A549 (cell line): Measurements from ENCODE around the gene MYPOP. TPM values are rescaled to one million over a fixed set of nuclear protein-coding genes. Genes with fewer than 3 reads are reported as not detected.

Experiments
- ATAC-seq, 2 experiments: fragments of 200-7000 bp in 1 of 2; fragments of >200 bp in 1 of 2; cut with Nextera tagmentation in 1 of 2; cut with Tn5 transposase in 1 of 2; 3 replicates each; pipeline versions ENCODE4 v1.8.0 to v1.9.1; 2018 to 2020; ENCODE audit warnings: mild to moderate bottlenecking in 1 of 2, moderate library complexity in 1 of 2
- CTCF ChIA-PET: fragments of 300-600 bp; sonication (Branson Sonifier 250); formaldehyde crosslinking; extraction: SDS; loops from one replicate; lab custom pipeline; 2021; ENCODE audit warnings: antibody characterized with exemption, inconsistent platforms; lab: Yijun Ruan, JAX
- POLR2A ChIA-PET: fragments of 350-600 bp; formaldehyde crosslinking; extraction: SDS; loops from one replicate; lab custom pipeline; 2021; ENCODE audit warnings: antibody characterized with exemption, inconsistent platforms; lab: Yijun Ruan, JAX
- DNase-seq, 2 experiments: peaks; one replicate each; pipeline versions ENCODE4 v3.0.0 to v3.0.0-alpha.2; 2011 to 2016; ENCODE audit warnings: low read depth in 1 of 2, low spot score in 1 of 2
- FAIRE-seq: peaks from 2 replicates; lab custom pipeline; 2011; peaks lifted over from hg19 to GRCh38; lab: Jason Lieb, UNC
- H3K27ac ChIP-seq, 2 experiments: fragments of >200 bp; sonication (Bioruptor Twin); formaldehyde crosslinking; 3 replicates each; pipeline ENCODE4 v1.5.1; 2016 to 2017
- H3K4me1 ChIP-seq: fragments of >200 bp; sonication (Bioruptor Twin); formaldehyde crosslinking; 3 replicates; pipeline ENCODE4 v1.6.1; 2016
- H3K4me2 ChIP-seq: fragments of >200 bp; sonication (Bioruptor Twin); formaldehyde crosslinking; 3 replicates; pipeline ENCODE4 v1.6.1; 2016
- H3K4me3 ChIP-seq: fragments of >200 bp; sonication (Bioruptor Twin); formaldehyde crosslinking; 3 replicates; pipeline ENCODE4 v1.5.1; 2016
- H3K9me3 ChIP-seq: fragments of >200 bp; sonication (Bioruptor Twin); formaldehyde crosslinking; 3 replicates; pipeline ENCODE4 v1.6.1; 2016
- BHLHE40 ChIP-seq: IDR thresholded peaks from 2 replicates; pipeline ENCODE4 v1.6.1; 2012; ENCODE audit warnings: low read depth, low read length, inconsistent platforms
- CHD2 ChIP-seq: fragments of 150-350 bp; IDR thresholded peaks from 2 replicates; pipeline ENCODE4 v1.6.1; 2014; ENCODE audit warnings: low read length; ENCODE audit not compliant: partially characterized antibody
- EHF ChIP-seq: fragments of 250-450 bp; sonication (Bioruptor Pico); IDR thresholded peaks from 2 replicates; pipeline ENCODE4 v1.5.0; 2020; ENCODE audit warnings: mild to moderate bottlenecking
- EHMT2 ChIP-seq: fragments of 200-600 bp; sonication (generic); IDR thresholded peaks from 2 replicates; pipeline ENCODE4 v1.6.1; 2016; ENCODE audit warnings: antibody characterized with exemption, low read depth, mild to moderate bottlenecking, moderate library complexity
- ESRRA ChIP-seq: fragments of 150-350 bp; IDR thresholded peaks from 2 replicates; pipeline ENCODE4 v1.6.1; 2014; ENCODE audit warnings: mild to moderate bottlenecking, low read length, borderline replicate concordance
- FOSB ChIP-seq: fragments of 250-450 bp; sonication (Bioruptor Pico); IDR thresholded peaks from 2 replicates; pipeline ENCODE4 v1.5.0; 2020; ENCODE audit warnings: mild to moderate bottlenecking, moderate library complexity
- FOSL2 ChIP-seq, 2 experiments: fragments of 450-650 bp in 1 of 2; fragments of >200 bp in 1 of 2; sonication (Bioruptor Twin) in 1 of 2; formaldehyde crosslinking; IDR thresholded peaks; 2 replicates each; pipeline versions ENCODE4 v1.5.0 to v1.6.1; 2016 to 2020; ENCODE audit warnings: mild to moderate bottlenecking in 1 of 2, moderate library complexity in 1 of 2
- FOXS1 ChIP-seq: fragments of 250-450 bp; sonication (Bioruptor Pico); IDR thresholded peaks from 2 replicates; pipeline ENCODE4 v1.5.0; 2020; ENCODE audit warnings: mild to moderate bottlenecking, moderate library complexity
- HDAC2 ChIP-seq: fragments of 200-600 bp; sonication (generic); IDR thresholded peaks from 2 replicates; pipeline ENCODE4 v1.6.1; 2016
- HOXA7 ChIP-seq: fragments of 250-450 bp; sonication (Bioruptor Pico); IDR thresholded peaks from 2 replicates; pipeline ENCODE4 v1.5.0; 2020; ENCODE audit warnings: mild to moderate bottlenecking, moderate library complexity
- JUN ChIP-seq, 2 experiments: fragments of >200 bp; sonication (Bioruptor Twin); formaldehyde crosslinking; IDR thresholded peaks; 2 replicates in 1 of 2; 3 replicates in 1 of 2; pipeline ENCODE4 v1.6.1; 2016 to 2017
- JUNB ChIP-seq: fragments of >200 bp; sonication (Bioruptor Twin); formaldehyde crosslinking; IDR thresholded peaks from 2 replicates; pipeline ENCODE4 v1.6.1; 2016
- KDM5A ChIP-seq: fragments of 200-600 bp; sonication (generic); IDR thresholded peaks from 2 replicates; pipeline ENCODE4 v1.6.1; 2016; ENCODE audit warnings: antibody characterized with exemption, mild to moderate bottlenecking
- MAZ ChIP-seq: fragments of 150-350 bp; IDR thresholded peaks from 2 replicates; pipeline ENCODE4 v1.6.1; 2014; ENCODE audit warnings: antibody characterized with exemption, low read depth, low read length, borderline replicate concordance
- MYC ChIP-seq: IDR thresholded peaks from 2 replicates; pipeline ENCODE4 v1.6.1; 2012; ENCODE audit warnings: mild to moderate bottlenecking, inconsistent platforms, low read length, improper control_type of control experiment, borderline replicate concordance
- NPAS2 ChIP-seq: fragments of 250-450 bp; sonication (Bioruptor Pico); IDR thresholded peaks from 2 replicates; pipeline ENCODE4 v1.8.0; 2022; ENCODE audit warnings: mild to moderate bottlenecking, moderate library complexity, borderline replicate concordance
- PBX3 ChIP-seq: IDR thresholded peaks from 2 replicates; pipeline ENCODE4 v1.6.1; 2012
- POLR2AphosphoS2 ChIP-seq: conservative IDR thresholded peaks from 2 replicates; pipeline ENCODE4 v1.6.1; 2012; ENCODE audit warnings: low read length, improper control_type of control experiment, inconsistent platforms
- RAD21 ChIP-seq, 2 experiments: fragments of >200 bp in 1 of 2; sonication (Bioruptor Twin) in 1 of 2; formaldehyde crosslinking in 1 of 2; IDR thresholded peaks in 1 of 2; conservative IDR thresholded peaks in 1 of 2; 2 replicates in 1 of 2; 3 replicates in 1 of 2; pipeline ENCODE4 v1.6.1; 2012 to 2018; ENCODE audit warnings: inconsistent platforms in 1 of 2
- RCOR1 ChIP-seq: fragments of 150-350 bp; IDR thresholded peaks from 2 replicates; pipeline ENCODE4 v1.6.1; 2014; ENCODE audit warnings: antibody characterized with exemption, low read length, low read depth
- SMC3 ChIP-seq: fragments of >200 bp; sonication (Bioruptor Twin); formaldehyde crosslinking; IDR thresholded peaks from 3 replicates; pipeline ENCODE4 v1.6.1; 2018; ENCODE audit warnings: inconsistent platforms
- ZSCAN20 ChIP-seq: fragments of 250-450 bp; sonication (Bioruptor Pico); IDR thresholded peaks from 2 replicates; pipeline ENCODE4 v1.8.0; 2022; ENCODE audit warnings: mild to moderate bottlenecking, moderate library complexity
- WGBS: methylation state at CpG from one replicate; pipeline ENCODE4 v1.1.6; 2017; ENCODE audit errors: missing lambda C conversion rate; 5-methylcytosine and 5-hydroxymethylcytosine counted together
- polyA plus RNA-seq, 4 experiments: library from polyadenylated mRNA; depleted of rRNA in 3 of 4; stranded (reverse); fragments of >200 nt; fragmentation: RNase III in 1 of 4; extraction: RNeasy Plus Mini Kit Qiagen cat#74134 plus additional on column Dnase treatment in 1 of 4; gene quantifications; 2 replicates in 3 of 4; 3 replicates in 1 of 4; pipeline ENCODE4 v1.2.3, GENCODE V29; 2011 to 2017
- TF ChIP-seq, protein P1 (sequence below): fragments of 200-600 bp; sonication (generic); IDR thresholded peaks from 2 replicates; pipeline ENCODE4 v1.6.1; 2016; ENCODE audit warnings: antibody characterized with exemption, mild to moderate bottlenecking, moderate library complexity
- TF ChIP-seq, protein P2 (sequence below): fragments of >200 bp; sonication (Bioruptor Twin); formaldehyde crosslinking; IDR thresholded peaks from 2 replicates; pipeline ENCODE4 v1.6.1; 2016

The MYPOP gene
- polyA plus RNA-seq, 2 of the 4 experiments (the other 2 are of a cell fraction) = 2.1 to 10.5 TPM

DNA sequence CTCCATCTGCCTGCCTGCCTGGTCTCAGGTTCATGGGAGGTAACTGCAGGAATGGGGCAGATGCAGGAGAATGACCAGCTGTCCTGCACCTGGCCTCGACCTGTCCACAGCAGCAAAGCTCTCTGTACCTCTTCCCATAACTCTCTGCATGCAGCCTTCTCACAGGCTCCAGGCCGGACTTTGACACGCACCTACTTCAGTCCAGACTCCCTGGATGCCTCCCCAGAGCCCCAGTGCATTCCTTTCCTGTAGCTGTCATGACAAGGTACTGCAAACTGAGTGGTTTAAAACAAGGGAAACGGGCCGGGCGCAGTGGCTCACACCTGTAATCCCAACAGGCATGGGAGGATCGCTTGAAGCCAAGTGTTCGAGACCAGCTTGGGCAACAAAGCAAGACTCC lies 8.9 kb upstream of the MYPOP start:
- Histone ChIP-seq H3K4me3 (no peak overlapping the region), H3K4me1 (no peaks in the 10 kb centered on the region), H3K4me2 (no peak overlapping the region), H3K27ac (no peak overlapping the region), H3K9me3 (no peaks in the 10 kb centered on the region)
- FAIRE-seq (no peak), DNase-seq (no peak), ATAC-seq (peak in 1 of 2 experiments; percentile 31; a peak in 2 of 6 replicates)
- CTCF ChIA-PET = interaction anchor here (0.9 kb wide), 1 partner anchor 16 kb away, joined by 4 read pairs; no protein-coding TSS in a partner anchor
- 54% methylated on average over 8 of the region's 8 CpGs for WGBS
- POLR2A ChIA-PET = no interaction called here
- TF ChIP-seq FOXS1 (no peak), POLR2AphosphoS2 (no peak), HOXA7 (CRISPR knock-in tag) (no peak), ESRRA (no peak), EHMT2 (no peak), RCOR1 (no peak), KDM5A (no peak), FOSB (no peak), JUN (IDR thresholded peaks at IDR 0.05) (no peak), SMC3 (no peak), HDAC2 (no peak), FOSL2 (IDR thresholded peaks at IDR 0.05) (no peak), FOSL2 (CRISPR knock-in tag; IDR thresholded peaks at IDR 0.05) (no peak), JUNB (no peak), CHD2 (no peak), RAD21 (conservative IDR thresholded peaks at IDR 0.05 in 1 of 2, IDR thresholded peaks at IDR 0.05 in 1 of 2) (no peak), MAZ (no peak), NPAS2 (no peak), ZSCAN20 (CRISPR knock-in tag) (no peak)
- TF ChIP-seq, protein P1, sequence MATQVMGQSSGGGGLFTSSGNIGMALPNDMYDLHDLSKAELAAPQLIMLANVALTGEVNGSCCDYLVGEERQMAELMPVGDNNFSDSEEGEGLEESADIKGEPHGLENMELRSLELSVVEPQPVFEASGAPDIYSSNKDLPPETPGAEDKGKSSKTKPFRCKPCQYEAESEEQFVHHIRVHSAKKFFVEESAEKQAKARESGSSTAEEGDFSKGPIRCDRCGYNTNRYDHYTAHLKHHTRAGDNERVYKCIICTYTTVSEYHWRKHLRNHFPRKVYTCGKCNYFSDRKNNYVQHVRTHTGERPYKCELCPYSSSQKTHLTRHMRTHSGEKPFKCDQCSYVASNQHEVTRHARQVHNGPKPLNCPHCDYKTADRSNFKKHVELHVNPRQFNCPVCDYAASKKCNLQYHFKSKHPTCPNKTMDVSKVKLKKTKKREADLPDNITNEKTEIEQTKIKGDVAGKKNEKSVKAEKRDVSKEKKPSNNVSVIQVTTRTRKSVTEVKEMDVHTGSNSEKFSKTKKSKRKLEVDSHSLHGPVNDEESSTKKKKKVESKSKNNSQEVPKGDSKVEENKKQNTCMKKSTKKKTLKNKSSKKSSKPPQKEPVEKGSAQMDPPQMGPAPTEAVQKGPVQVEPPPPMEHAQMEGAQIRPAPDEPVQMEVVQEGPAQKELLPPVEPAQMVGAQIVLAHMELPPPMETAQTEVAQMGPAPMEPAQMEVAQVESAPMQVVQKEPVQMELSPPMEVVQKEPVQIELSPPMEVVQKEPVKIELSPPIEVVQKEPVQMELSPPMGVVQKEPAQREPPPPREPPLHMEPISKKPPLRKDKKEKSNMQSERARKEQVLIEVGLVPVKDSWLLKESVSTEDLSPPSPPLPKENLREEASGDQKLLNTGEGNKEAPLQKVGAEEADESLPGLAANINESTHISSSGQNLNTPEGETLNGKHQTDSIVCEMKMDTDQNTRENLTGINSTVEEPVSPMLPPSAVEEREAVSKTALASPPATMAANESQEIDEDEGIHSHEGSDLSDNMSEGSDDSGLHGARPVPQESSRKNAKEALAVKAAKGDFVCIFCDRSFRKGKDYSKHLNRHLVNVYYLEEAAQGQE = no peak

DNA sequence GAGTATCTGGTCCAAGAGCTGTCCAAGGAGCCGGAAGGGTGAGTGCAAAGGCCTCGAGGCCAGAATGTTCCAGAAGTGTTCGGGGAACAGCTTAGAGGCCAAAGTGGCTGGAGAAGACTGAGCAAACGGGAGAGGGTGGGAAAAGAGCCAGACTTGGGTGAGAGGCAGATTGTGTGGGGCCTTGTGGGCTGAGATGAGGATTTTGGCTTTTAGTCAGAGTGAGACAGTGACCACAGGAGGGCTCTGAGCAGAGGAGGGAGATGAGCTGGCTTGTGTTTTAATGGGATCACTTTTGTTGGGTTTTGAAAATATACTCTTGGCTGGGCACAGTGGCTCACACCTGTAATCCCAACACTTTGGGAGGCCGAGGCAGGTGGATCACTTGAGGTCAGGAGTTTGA lies 6.5 kb upstream of the MYPOP start:
- Histone ChIP-seq H3K27ac (no peak overlapping the region), H3K4me2 (no peak overlapping the region), H3K9me3 (no peaks in the 10 kb centered on the region), H3K4me1 (no peaks in the 10 kb centered on the region), H3K4me3 (no peak overlapping the region)
- ChIA-PET POLR2A (no interaction called here), CTCF (interaction anchor here (1.8 to 2.2 kb wide), 5 partner anchors 18 to 169 kb away, joined by 4 to 6 read pairs (median 5); partner anchors contain the start of gene FOXA3)
- ATAC-seq (0 out of 6 replicates have a peak, but pooled peaks have one; percentile 31 to 36), FAIRE-seq (no peak), DNase-seq (no peak)
- WGBS = 50% methylated on average over 5 of the region's 5 CpGs
- TF ChIP-seq EHF (CRISPR knock-in tag) (no peak), BHLHE40 (no peak), PBX3 (no peak), MYC (no peak)
- TF ChIP-seq, protein P2, sequence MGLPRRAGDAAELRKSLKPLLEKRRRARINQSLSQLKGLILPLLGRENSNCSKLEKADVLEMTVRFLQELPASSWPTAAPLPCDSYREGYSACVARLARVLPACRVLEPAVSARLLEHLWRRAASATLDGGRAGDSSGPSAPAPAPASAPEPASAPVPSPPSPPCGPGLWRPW = no peak
